Kidney (tissue), 14 donors: ENCODE measurements around the gene GABBR2. TPM values are rescaled to one million over a fixed set of nuclear protein-coding genes. Genes with fewer than 3 reads are reported as not detected.
A peak's percentile ranks its signal among the peaks of the same experiment; 100 is the strongest.
"Not testable (repeated sequence)": the region's sequence is repeated elsewhere in the genome, so short reads cannot be mapped to it uniquely, and the experiment has no call there.

Experiments used
- DNase-seq, 5 donors: peaks; one replicate each; pipeline ENCODE4 v3.0.0-alpha.2; 2013 to 2020
- FAIRE-seq: peaks from 2 replicates; lab custom pipeline; 2012; peaks lifted over from hg19 to GRCh38; lab: Jason Lieb, UNC
- H3K27ac ChIP-seq, 2 donors: one replicate each; pipeline ENCODE4 v1.7.0; 2013; ENCODE audit warnings: low read depth in 2 of 2, low read length in 2 of 2, inconsistent platforms in 1 of 2
- H3K27me3 ChIP-seq: one replicate; pipeline ENCODE4 v1.7.1; 2013; ENCODE audit warnings: low read length, inconsistent platforms; ENCODE audit not compliant: control insufficient read depth, insufficient read depth
- H3K36me3 ChIP-seq, 3 donors: one replicate each; pipeline versions ENCODE4 v1.7.0 to v1.7.1; 2013; ENCODE audit warnings: low read length in 3 of 3, control low read depth in 1 of 3, inconsistent platforms in 1 of 3; ENCODE audit not compliant: insufficient read depth in 3 of 3, control insufficient read depth in 2 of 3
- H3K4me1 ChIP-seq, 3 donors: one replicate each; pipeline versions ENCODE4 v1.7.0 to v1.7.1; 2013; ENCODE audit warnings: low read length in 3 of 3, inconsistent platforms in 1 of 3, low read depth in 1 of 3; ENCODE audit not compliant: control insufficient read depth in 2 of 3, insufficient read depth in 2 of 3
- H3K4me3 ChIP-seq, 3 donors: one replicate each; pipeline versions ENCODE4 v1.7.0 to v1.8.1; 2013; ENCODE audit warnings: low read length in 3 of 3, control low read depth in 1 of 3, inconsistent platforms in 1 of 3
- H3K9ac ChIP-seq, 3 donors: one replicate each; pipeline versions ENCODE4 v1.7.0 to v1.7.1; 2013; ENCODE audit warnings: low read length in 3 of 3, control low read depth in 1 of 3, inconsistent platforms in 1 of 3
- H3K9me3 ChIP-seq, 3 donors: one replicate each; pipeline versions ENCODE4 v1.7.0 to v1.7.1; 2013; ENCODE audit warnings: low read length in 3 of 3, control low read depth in 1 of 3, inconsistent platforms in 1 of 3; ENCODE audit not compliant: control insufficient read depth in 2 of 3, insufficient read depth in 1 of 3
- CTCF ChIP-seq: IDR thresholded peaks from 3 replicates; pipeline ENCODE4 v1.5.1; 2012; ENCODE audit warnings: mild to moderate bottlenecking, moderate library complexity, borderline replicate concordance; ENCODE audit not compliant: insufficient read depth; ENCODE audit errors: extremely low read depth
- intact Hi-C: fragments of 100-400 bp; cut with DNase I; formaldehyde crosslinking; loops from one replicate; pipeline ENCODE4 v1.11.1; 2022
- polyA plus RNA-seq: library from polyadenylated mRNA; stranded (reverse); fragments of 350-450 nt; fragmentation: Illumina TruSeq; extraction: RNeasy Lipid Tissue Mini Kit (QIAGEN cat#74804); gene quantifications from one replicate; pipeline ENCODE4 v1.2.3, GENCODE V29; 2014; ENCODE audit warnings: low read depth, low replicate concordance; ENCODE audit not compliant: insufficient read depth
- total RNA-seq: library from RNA; stranded (reverse); fragmentation: NEBNext Ultra II Directional; extraction: Animal tissue kit (Norgen Biotek cat#: 25700); gene quantifications from one replicate; pipeline ENCODE4 v1.2.1, GENCODE V29; 2021
- donor health status: control.
- donor health status: control.
- donor health status: control.
- donor health status: control.
- donor health status: control.
- donor health status: DM: yes; HTN: yes; CAD: no.
- donor health status: Normal renal cell carcinoma (clear cell type).

The GABBR2 gene
- total and polyA plus RNA-seq, 2 donors from 2014 or later: 0.06 TPM; not detected in 1

DNA sequence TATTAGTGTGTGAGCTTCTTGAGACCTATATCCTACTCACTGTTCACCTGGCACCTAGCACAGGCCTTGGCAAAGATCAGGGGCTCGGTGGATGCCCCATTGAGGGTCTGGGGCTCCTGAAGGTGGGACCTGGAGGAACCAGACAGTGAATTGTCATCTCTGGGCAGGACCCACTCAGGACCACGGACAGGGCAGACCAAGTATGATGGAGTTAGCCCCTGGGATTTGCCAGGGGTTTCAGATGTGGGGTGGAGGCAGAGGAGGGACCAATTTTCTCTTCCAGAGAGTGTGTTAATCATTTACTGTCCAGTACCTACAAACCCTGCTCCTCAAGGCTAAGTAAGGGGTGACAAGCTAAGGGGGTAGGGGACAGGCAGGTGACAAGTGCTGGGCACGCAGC lies 424.0 kb downstream of the GABBR2 start:
- DNase-seq (no peak), FAIRE-seq (no peak)
- TF ChIP-seq CTCF: no peak
- Histone ChIP-seq H3K27ac (no peak overlapping the region), H3K9ac (no peak overlapping the region), H3K36me3 (no peaks in the 10 kb centered on the region), H3K27me3 (no peaks in the 10 kb centered on the region), H3K4me3 (no peak overlapping the region), H3K9me3 (no peaks in the 10 kb centered on the region), H3K4me1 (no peaks in the 10 kb centered on the region)
- intact Hi-C loops: no loop called here

DNA sequence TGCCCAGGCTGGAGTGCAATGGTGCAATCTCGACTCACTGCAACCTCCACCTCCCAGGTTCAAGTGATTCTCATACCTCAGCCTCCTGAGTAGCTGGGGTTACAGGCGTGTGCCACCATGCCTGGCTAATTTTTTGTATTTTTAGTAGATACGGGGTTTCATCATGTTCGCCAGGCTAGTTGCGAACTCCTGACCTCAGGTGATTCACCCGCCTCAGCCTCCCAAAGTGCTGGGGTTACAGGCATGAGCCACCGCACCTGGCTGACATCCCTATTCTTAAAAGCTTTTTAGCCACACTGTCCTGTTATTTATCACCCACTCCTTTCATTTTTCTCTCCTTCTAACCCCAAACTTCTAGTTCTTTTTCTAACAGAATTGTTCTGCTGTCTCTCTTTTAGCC lies 425.6 kb downstream of the GABBR2 start:
- H3K27me3 ChIP-seq, H3K4me3 ChIP-seq, H3K27ac ChIP-seq, H3K9me3 ChIP-seq, intact Hi-C loops, H3K9ac ChIP-seq, H3K4me1 ChIP-seq, H3K36me3 ChIP-seq, FAIRE-seq, DNase-seq: not testable (repeated sequence)

DNA sequence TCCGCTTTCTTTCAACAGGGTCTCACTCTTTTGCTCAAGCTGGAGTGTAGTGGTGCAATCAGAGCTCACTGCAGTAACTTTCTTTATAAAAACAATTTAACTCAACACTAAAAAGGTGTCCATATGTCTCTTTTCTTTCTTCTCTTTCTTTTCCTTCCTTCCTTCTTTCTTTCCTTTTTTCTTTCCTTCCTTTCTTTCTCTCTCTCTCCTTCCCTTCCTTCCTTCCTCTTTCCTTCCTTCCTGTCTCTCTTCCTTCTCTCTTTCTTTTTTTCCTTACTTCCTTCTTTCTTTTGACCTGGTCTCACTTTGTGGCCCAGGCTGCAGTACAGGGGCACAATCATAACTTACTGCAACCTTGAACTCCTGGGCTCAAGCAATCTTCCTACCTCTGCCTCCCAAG lies 427.5 kb downstream of the GABBR2 start:
- intact Hi-C loops: no loop called here
- H3K27me3 ChIP-seq: no peaks in the 10 kb centered on the region
- no peaks in the 10 kb centered on the region for H3K9me3 ChIP-seq
- H3K4me3 ChIP-seq: no peak overlapping the region
- no peaks in the 10 kb centered on the region for H3K4me1 ChIP-seq
- H3K9ac ChIP-seq: no peak overlapping the region
- DNase-seq (no peak), FAIRE-seq (no peak)
- no peak overlapping the region for H3K27ac ChIP-seq
- TF ChIP-seq CTCF: no peak
- no peaks in the 10 kb centered on the region for H3K36me3 ChIP-seq

GRCh38 chr9:98280574-98280973 lies 428.2 kb downstream of the GABBR2 start:
- FAIRE-seq: no peak
- intact Hi-C loops: no loop called here

More at GRCh38 chr9:98280574-98280973, 428.2 kb downstream of the GABBR2 start:
- Histone ChIP-seq H3K27ac (no peak overlapping the region), H3K4me3 (no peak overlapping the region), H3K9me3 (no peaks in the 10 kb centered on the region), H3K36me3 (no peaks in the 10 kb centered on the region), H3K9ac (no peak overlapping the region), H3K27me3 (no peaks in the 10 kb centered on the region), H3K4me1 (no peaks in the 10 kb centered on the region)
- TF ChIP-seq CTCF: no peak
- peak in 1 of 5 donors; percentile 53 for DNase-seq
